Frontal cortex (tissue), 4 donors: Measurements from ENCODE around the gene NINL. TPM values are rescaled to one million over a fixed set of nuclear protein-coding genes. Genes with fewer than 3 reads are reported as not detected.
"Not testable (repeated sequence)": the region's sequence is repeated elsewhere in the genome, so short reads cannot be mapped to it uniquely, and the experiment has no call there.

Experiments used
- DNase-seq, 2 donors: peaks; one replicate each; pipeline ENCODE4 v3.0.0; 2012; ENCODE audit warnings: low spot score in 2 of 2
- FAIRE-seq: peaks from 2 replicates; lab custom pipeline; 2012; peaks lifted over from hg19 to GRCh38; lab: Jason Lieb, UNC
- total RNA-seq: library from RNA; depleted of rRNA; stranded (reverse); fragments of >200 nt; gene quantifications from one replicate; pipeline ENCODE4 v1.2.3, GENCODE V29; 2014
- donor health status: control.
- donor health status: control.
- donor health status: control.

The NINL gene
- total RNA-seq, 1 donor from 2014 or later: 20.0 TPM

GRCh38 chr20:25476106-25477013 is 109.0 kb downstream of the NINL start:
- FAIRE-seq (no peak), DNase-seq (no peak)

GRCh38 chr20:25473297-25473696 is 112.0 kb downstream of the NINL start:
- FAIRE-seq: not testable (repeated sequence)

GRCh38 chr20:25471020-25471419 is 114.3 kb downstream of the NINL start:
- no peak for FAIRE-seq

More at GRCh38 chr20:25473297-25473696, 112.0 kb downstream of the NINL start:
- DNase-seq: not testable (repeated sequence)

GRCh38 chr20:25470045-25470444 is 115.3 kb downstream of the NINL start:
- no peak for FAIRE-seq
- DNase-seq: no peak

More at GRCh38 chr20:25471020-25471419, 114.3 kb downstream of the NINL start:
- no peak for DNase-seq

- DNase-seq (no peak), FAIRE-seq (no peak)
Measured at GRCh38 chr20:25469558-25469957, 115.8 kb downstream of the NINL start.

- FAIRE-seq: no peak
Measured at GRCh38 chr20:25468126-25469075, 116.9 kb downstream of the NINL start.

GRCh38 chr20:25467441-25467840 is 117.9 kb downstream of the NINL start:
- FAIRE-seq: no peak
- no peak for DNase-seq

More at GRCh38 chr20:25468126-25469075, 116.9 kb downstream of the NINL start:
- DNase-seq: no peak

GRCh38 chr20:25466846-25467245 is 118.5 kb downstream of the NINL start:
- DNase-seq (no peak), FAIRE-seq (no peak)

- FAIRE-seq (no peak), DNase-seq (no peak)
Measured at GRCh38 chr20:25465243-25466135, 119.8 kb downstream of the NINL start.

- DNase-seq (no peak), FAIRE-seq (no peak)
Measured at GRCh38 chr20:25464501-25465242, 120.7 kb downstream of the NINL start.

- no peak for DNase-seq
- FAIRE-seq: no peak
Measured at GRCh38 chr20:25461786-25462545, 123.4 kb downstream of the NINL start.

GRCh38 chr20:25461281-25461650 is 124.1 kb downstream of the NINL start:
- FAIRE-seq (no peak), DNase-seq (no peak)

- FAIRE-seq (no peak), DNase-seq (no peak)
Measured at GRCh38 chr20:25460566-25461280, 124.6 kb downstream of the NINL start.

- no peak for FAIRE-seq
Measured at GRCh38 chr20:25459916-25460535, 125.3 kb downstream of the NINL start.

GRCh38 chr20:25459111-25459830 is 126.1 kb downstream of the NINL start:
- DNase-seq (no peak), FAIRE-seq (no peak)

More at GRCh38 chr20:25459916-25460535, 125.3 kb downstream of the NINL start:
- no peak for DNase-seq
